H1 (cell line): Measurements from ENCODE around the gene PLBD2.

ENCODE experiments used
- CBX5 ChIP-seq: fragments of 300-800, 300-1000 bp; sonication (generic); IDR thresholded peaks from 2 replicates; pipeline ENCODE4 v1.7.1; 2016; ENCODE audit warnings: antibody characterized with exemption, low read length, low read depth
- CHD2 ChIP-seq: IDR thresholded peaks from 2 replicates; pipeline ENCODE4 v1.6.1; 2012; ENCODE audit warnings: low read length, improper control_type of control experiment
- CTCF ChIP-seq, 3 experiments: IDR thresholded peaks; 1 replicate in 2 of 3; 2 replicates in 1 of 3; pipeline versions ENCODE4 v1.5.1 to v1.6.1; 2011; ENCODE audit warnings: low read length in 3 of 3, mild to moderate bottlenecking in 3 of 3, inconsistent platforms in 2 of 3, low read depth in 1 of 3, moderate library complexity in 1 of 3; ENCODE audit not compliant: insufficient read depth in 1 of 3; ENCODE audit errors: control extremely low read depth in 1 of 3
- MAX ChIP-seq: IDR thresholded peaks from 2 replicates; pipeline ENCODE4 v1.6.1; 2012; ENCODE audit warnings: inconsistent platforms
- NRF1 ChIP-seq: IDR thresholded peaks from 2 replicates; pipeline ENCODE4 v1.6.1; 2011; ENCODE audit warnings: mild to moderate bottlenecking, low read depth, low read length, improper control_type of control experiment
- POLR2A ChIP-seq, 2 experiments: IDR thresholded peaks; 1 replicate in 1 of 2; 2 replicates in 1 of 2; pipeline ENCODE4 v1.6.1; 2011; ENCODE audit warnings: low read depth in 2 of 2, low read length in 2 of 2, mild to moderate bottlenecking in 2 of 2; ENCODE audit errors: control extremely low read depth in 1 of 2
- POLR2AphosphoS5 ChIP-seq: IDR thresholded peaks from 2 replicates; pipeline ENCODE4 v1.6.1; 2011; ENCODE audit warnings: low read depth, low read length
- YY1 ChIP-seq: IDR thresholded peaks from 2 replicates; pipeline ENCODE4 v1.6.1; 2011; ENCODE audit warnings: low read depth, mild to moderate bottlenecking, low read length

- no peak for TF ChIP-seq CTCF (IDR thresholded peaks at IDR 0.05; ENCODE audit: control extremely low read depth in 1 of 3, insufficient read depth in 1 of 3, low read depth in 1 of 3, low read length in 3 of 3)
- TF ChIP-seq NRF1: no peak
- TF ChIP-seq CHD2: no peak
- no peak for TF ChIP-seq YY1
- no peak for TF ChIP-seq CBX5
- TF ChIP-seq MAX: no peak
- TF ChIP-seq POLR2A (IDR thresholded peaks at IDR 0.05; ENCODE audit: control extremely low read depth in 1 of 2, low read depth in 2 of 2, low read length in 2 of 2): no peak
- TF ChIP-seq POLR2AphosphoS5: no peak
Measured at GRCh38 chr12:113346353-113346752, 12.0 kb upstream of the PLBD2 start.
